Transverse colon (tissue), 3 donors: ENCODE results near the gene ZNF526.

Experiments used
- CTCF ChIP-seq, 5 experiments: fragments of 200-600 bp in 3 of 5; fragments of 450-650 bp in 2 of 5; sonication (generic) in 3 of 5; IDR thresholded peaks; 1 replicate in 2 of 5; 2 replicates in 3 of 5; pipeline ENCODE4 v1.5.1; 2016 to 2017; ENCODE audit warnings: antibody characterized with exemption in 5 of 5, inconsistent platforms in 3 of 5, mild to moderate bottlenecking in 2 of 5, moderate library complexity in 1 of 5
- POLR2A ChIP-seq: fragments of 450-650 bp; IDR thresholded peaks from one replicate; pipeline ENCODE4 v1.6.1; 2016; ENCODE audit warnings: antibody characterized with exemption, mild to moderate bottlenecking, moderate library complexity

- TF ChIP-seq POLR2A (no peak), CTCF (IDR thresholded peaks at IDR 0.05) (no peak)
Measured at GRCh38 chr19:42170715-42171114, 49.4 kb upstream of the ZNF526 start.
